HCT116 (cell line): Measurements from ENCODE around the gene FAM234A. TPM values are rescaled to one million over a fixed set of nuclear protein-coding genes. Genes with fewer than 3 reads are reported as not detected.

ENCODE experiments used
- ATAC-seq: fragments of 200-7000 bp; cut with Tn5 transposase; 2 replicates; pipeline ENCODE4 v1.9.1; 2020; ENCODE audit warnings: mild to moderate bottlenecking, moderate library complexity
- BruUV-seq: library from RNA; stranded (reverse); fragments of 400-500 nt; replicated peaks from 2 replicates; lab custom pipeline; 2021; lab: Mats Ljungman, UMichigan
- CTCF ChIA-PET: fragments of 300-600 bp; sonication (Branson Sonifier 250); formaldehyde crosslinking; loops from one replicate; lab custom pipeline; 2021; ENCODE audit warnings: antibody characterized with exemption; lab: Charles Lee
- POLR2A ChIA-PET: fragments of 300-600, 350-600 bp; sonication (Branson Sonifier 250); formaldehyde crosslinking; loops from one replicate; lab custom pipeline; 2021; ENCODE audit warnings: antibody characterized with exemption; lab: Charles Lee
- RAD21 ChIA-PET, 2 experiments: fragments of 300-600 bp; sonication (Branson Sonifier 250); formaldehyde crosslinking; loops; one replicate each; lab custom pipeline; 2023; ENCODE audit warnings: low total read pairs in 2 of 2; ENCODE audit not compliant: uncharacterized antibody in 2 of 2, unreplicated experiment in 2 of 2, low non-redundant PET in 1 of 2; lab: Charles Lee
- DNase-seq: peaks from one replicate; pipeline ENCODE4 v3.0.0-alpha.2; 2010; ENCODE audit warnings: low read depth, low spot score
- H2AFZ ChIP-seq: fragments of 200-600 bp; shearing (Covaris generic), sonication (generic); 2 replicates; pipeline ENCODE4 v1.6.1; 2017; ENCODE audit warnings: low read depth, mixed run types, mixed read lengths, antibody characterized with exemption, low read length; ENCODE audit not compliant: poor library complexity, severe bottlenecking
- H3K27ac ChIP-seq: 2 replicates; pipeline ENCODE4 v1.5.1; 2012; ENCODE audit warnings: low read depth, low read length
- H3K27me3 ChIP-seq: fragments of 200-600 bp; sonication (generic); 2 replicates; pipeline ENCODE4 v1.6.1; 2016; ENCODE audit warnings: mixed run types, low read length, mixed read lengths; ENCODE audit not compliant: insufficient read depth
- H3K36me3 ChIP-seq, 2 experiments: fragments of 200-500 bp in 1 of 2; fragments of 200-600 bp in 1 of 2; sonication (Bioruptor generic) in 1 of 2; sonication (generic) in 1 of 2; 2 replicates each; pipeline versions ENCODE4 v1.5.1 to v1.6.1; 2014 to 2016; ENCODE audit warnings: low read length in 2 of 2, inconsistent platforms in 1 of 2, mixed read lengths in 1 of 2, mixed run types in 1 of 2; ENCODE audit not compliant: insufficient read depth in 2 of 2, control insufficient read depth in 1 of 2
- H3K4me1 ChIP-seq, 2 experiments: fragments of 200-600 bp in 1 of 2; sonication (generic) in 1 of 2; 2 replicates each; pipeline versions ENCODE4 v1.5.1 to v1.6.1; 2012 to 2017; ENCODE audit warnings: low read length in 2 of 2, inconsistent platforms in 1 of 2, mild to moderate bottlenecking in 1 of 2, mixed read lengths in 1 of 2, mixed run types in 1 of 2, moderate library complexity in 1 of 2; ENCODE audit not compliant: insufficient read depth in 2 of 2, control insufficient read depth in 1 of 2
- H3K4me2 ChIP-seq: fragments of 200-600 bp; sonication (generic); 2 replicates; pipeline ENCODE4 v1.6.1; 2017; ENCODE audit warnings: mixed run types, low read length, mixed read lengths
- H3K4me3 ChIP-seq, 2 experiments: fragments of 200-600 bp in 1 of 2; sonication (generic) in 1 of 2; replicated peaks in 1 of 2; 2 replicates each; pipeline ENCODE4 v1.5.1; 2011 to 2016; ENCODE audit warnings: low read length in 2 of 2, control low read depth in 1 of 2, low read depth in 1 of 2, mild to moderate bottlenecking in 1 of 2, mixed read lengths in 1 of 2, mixed run types in 1 of 2
- H3K79me2 ChIP-seq: fragments of 200-600 bp; sonication (generic); 2 replicates; pipeline ENCODE4 v1.6.1; 2017; ENCODE audit warnings: mild to moderate bottlenecking, mixed run types, low read length, moderate library complexity, mixed read lengths; ENCODE audit not compliant: insufficient read depth
- H3K9ac ChIP-seq: fragments of 200-600 bp; sonication (generic); 2 replicates; pipeline ENCODE4 v1.6.1; 2016; ENCODE audit warnings: low read length, mixed read lengths
- H3K9me2 ChIP-seq: fragments of 200-600 bp; sonication (generic), shearing (Covaris generic); 2 replicates; pipeline ENCODE4 v1.6.1; 2017; ENCODE audit warnings: mixed run types, mild to moderate bottlenecking, moderate library complexity; ENCODE audit not compliant: insufficient read depth
- H3K9me3 ChIP-seq, 2 experiments: fragments of 200-500 bp in 1 of 2; fragments of 200-600 bp in 1 of 2; sonication (Bioruptor generic) in 1 of 2; sonication (generic) in 1 of 2; 2 replicates each; pipeline ENCODE4 v1.6.1; 2014 to 2017; ENCODE audit warnings: low read length in 2 of 2, mixed read lengths in 2 of 2, inconsistent platforms in 1 of 2, low read depth in 1 of 2, mild to moderate bottlenecking in 1 of 2, mixed run types in 1 of 2, moderate library complexity in 1 of 2; ENCODE audit not compliant: control insufficient read depth in 1 of 2, insufficient read depth in 1 of 2
- H4K20me1 ChIP-seq: fragments of 200-600 bp; sonication (generic), shearing (Covaris generic); 2 replicates; pipeline ENCODE4 v1.6.1; 2017; ENCODE audit warnings: mixed run types, mild to moderate bottlenecking, moderate library complexity; ENCODE audit not compliant: insufficient read depth
- POLR2A ChIP-seq: IDR thresholded peaks from 2 replicates; pipeline ENCODE4 v1.7.0; 2011; ENCODE audit warnings: borderline replicate concordance; ENCODE audit not compliant: insufficient read depth, insufficient read length; ENCODE audit errors: extremely low read depth
- POLR2AphosphoS5 ChIP-seq: IDR thresholded peaks from 2 replicates; pipeline ENCODE4 v1.6.1; 2011; ENCODE audit warnings: mild to moderate bottlenecking, low read depth, low read length, moderate library complexity
- RAD21 ChIP-seq: IDR thresholded peaks from 2 replicates; pipeline ENCODE4 v1.6.1; 2012; ENCODE audit warnings: low read depth, mild to moderate bottlenecking
- REST ChIP-seq: IDR thresholded peaks from 2 replicates; pipeline ENCODE4 v1.6.1; 2012; ENCODE audit warnings: low read depth
- SIN3A ChIP-seq: IDR thresholded peaks from 2 replicates; pipeline ENCODE4 v1.6.1; 2012; ENCODE audit warnings: low read depth
- TCF7L2 ChIP-seq: IDR thresholded peaks from 2 replicates; pipeline ENCODE4 v1.7.0; 2011; ENCODE audit warnings: borderline replicate concordance, inconsistent platforms; ENCODE audit not compliant: insufficient read depth, insufficient read length; ENCODE audit errors: extremely low read depth
- YY1 ChIP-seq: IDR thresholded peaks from 2 replicates; pipeline ENCODE4 v1.6.1; 2011; ENCODE audit warnings: low read length, low read depth, moderate library complexity, mild to moderate bottlenecking; ENCODE audit not compliant: insufficient replicate concordance; ENCODE audit errors: extremely low read depth
- intact Hi-C: fragments of 100-400 bp; cut with micrococcal nuclease; formaldehyde crosslinking; loops from 2 replicates; pipeline ENCODE4 v1.10.0; 2022
- total RNA-seq: library from RNA; stranded (reverse); gene quantifications from one replicate; pipeline ENCODE4 v1.2.1, GENCODE V29; 2021; ENCODE audit not compliant: unreplicated experiment

Gene FAM234A
- total RNA-seq, 1 experiment from 2014 or later = 36.4 TPM

GRCh38 chr16:287298-287811 lies 52.7 kb downstream of the FAM234A start:
- no TSS peak for BruUV-seq

More at GRCh38 chr16:287298-287811, 52.7 kb downstream of the FAM234A start:
- Histone ChIP-seq H3K36me3 (no peaks in the 10 kb centered on the region), H3K4me3 (no peak overlapping the region), H3K79me2 (no peaks in the 10 kb centered on the region), H3K27me3 (no peaks in the 10 kb centered on the region), H3K9me2 (no peaks in the 10 kb centered on the region), H3K9ac (no peak overlapping the region), H3K9me3 (no peaks in the 10 kb centered on the region), H3K4me2 (no peak overlapping the region), H4K20me1 (no peaks in the 10 kb centered on the region), H3K4me1 (no peaks in the 10 kb centered on the region), H2AFZ (no peak overlapping the region), H3K27ac (no peak overlapping the region)
- POLR2A ChIA-PET = no interaction called here
- intact Hi-C loops = no loop called here
- no peak for ATAC-seq
- TF ChIP-seq REST (no peak), SIN3A (no peak), RAD21 (no peak), YY1 (no peak), TCF7L2 (no peak), POLR2AphosphoS5 (no peak), POLR2A (no peak)
- DNase-seq = no peak
- RAD21 ChIA-PET = no interaction called here
- CTCF ChIA-PET = no interaction called here
